IPS-18c (cell line): ENCODE data around the gene ZNRF3.
"Not testable (repeated sequence)": the region's sequence is repeated elsewhere in the genome, so short reads cannot be mapped to it uniquely, and the experiment has no call there.

ENCODE experiments used
- H3K4me3 ChIP-seq: 2 replicates; pipeline ENCODE4 v1.7.0; 2013; ENCODE audit warnings: low read depth, mild to moderate bottlenecking, low read length, moderate library complexity; ENCODE audit not compliant: insufficient read depth
- H3K9me3 ChIP-seq: one replicate; pipeline ENCODE4 v1.6.1; 2013; ENCODE audit warnings: mild to moderate bottlenecking, low read length, moderate library complexity; ENCODE audit not compliant: control insufficient read depth, insufficient read depth

Gene ZNRF3

GRCh38 chr22:29023172-29023796 lies 139.9 kb downstream of the ZNRF3 start:
- Histone ChIP-seq H3K4me3 (no peak overlapping the region), H3K9me3 (no peaks in the 10 kb centered on the region)

GRCh38 chr22:29026579-29026978 lies 143.2 kb downstream of the ZNRF3 start:
- Histone ChIP-seq H3K9me3 (no peaks in the 10 kb centered on the region), H3K4me3 (no peak overlapping the region)

GRCh38 chr22:29028468-29028867 lies 145.1 kb downstream of the ZNRF3 start:
- Histone ChIP-seq H3K4me3 (no peak overlapping the region), H3K9me3 (no peaks in the 10 kb centered on the region)

- no peaks in the 10 kb centered on the region for H3K9me3 ChIP-seq
- H3K4me3 ChIP-seq = no peak overlapping the region
Observed at GRCh38 chr22:29029202-29030000, 146.0 kb downstream of the ZNRF3 start.

- Histone ChIP-seq H3K9me3 (no peaks in the 10 kb centered on the region), H3K4me3 (peak overlapping the region; percentile 46; the same call in 1 of the 2 replicates)
Observed at GRCh38 chr22:29030016-29030617, 146.7 kb downstream of the ZNRF3 start.

- Histone ChIP-seq H3K9me3 (no peaks in the 10 kb centered on the region), H3K4me3 (peak overlapping the region; percentile 46; the same call in 1 of the 2 replicates)
Observed at GRCh38 chr22:29030618-29031226, 147.3 kb downstream of the ZNRF3 start.

GRCh38 chr22:29031227-29032011 lies 148.0 kb downstream of the ZNRF3 start:
- Histone ChIP-seq H3K9me3 (no peaks in the 10 kb centered on the region), H3K4me3 (peak overlapping the region; percentile 46)

- H3K9me3 ChIP-seq = no peaks in the 10 kb centered on the region
- no peak overlapping the region for H3K4me3 ChIP-seq
Observed at GRCh38 chr22:29032014-29032475, 148.7 kb downstream of the ZNRF3 start.

- Histone ChIP-seq H3K9me3 (no peaks in the 10 kb centered on the region), H3K4me3 (no peak overlapping the region)
Observed at GRCh38 chr22:29032584-29032983, 149.2 kb downstream of the ZNRF3 start.

GRCh38 chr22:29037340-29037932 lies 154.1 kb downstream of the ZNRF3 start:
- no peak overlapping the region for H3K4me3 ChIP-seq
- no peaks in the 10 kb centered on the region for H3K9me3 ChIP-seq

- Histone ChIP-seq H3K4me3 (no peak overlapping the region), H3K9me3 (no peaks in the 10 kb centered on the region)
Observed at GRCh38 chr22:29039148-29039547, 155.8 kb downstream of the ZNRF3 start.

GRCh38 chr22:29039684-29040083 lies 156.3 kb downstream of the ZNRF3 start:
- not testable (repeated sequence) for H3K9me3 ChIP-seq, H3K4me3 ChIP-seq

- no peaks in the 10 kb centered on the region for H3K9me3 ChIP-seq
- no peak overlapping the region for H3K4me3 ChIP-seq
Observed at GRCh38 chr22:29040385-29041275, 157.3 kb downstream of the ZNRF3 start.

- H3K4me3 ChIP-seq = no peak overlapping the region
- H3K9me3 ChIP-seq = no peaks in the 10 kb centered on the region
Observed at GRCh38 chr22:29041408-29041807, 158.0 kb downstream of the ZNRF3 start.

GRCh38 chr22:29043906-29044575 lies 160.7 kb downstream of the ZNRF3 start:
- H3K4me3 ChIP-seq = no peak overlapping the region
- H3K9me3 ChIP-seq = no peaks in the 10 kb centered on the region
